ENCODE results near the gene TEPSIN.
"Not testable (repeated sequence)": the region's sequence is repeated elsewhere in the genome, so short reads cannot be mapped to it uniquely, and the experiment has no call there.

Gene TEPSIN

GRCh38 chr17:81234940-81235821, 3.7 kb downstream of the TEPSIN start:
- DNase-seq: no peak

DNA sequence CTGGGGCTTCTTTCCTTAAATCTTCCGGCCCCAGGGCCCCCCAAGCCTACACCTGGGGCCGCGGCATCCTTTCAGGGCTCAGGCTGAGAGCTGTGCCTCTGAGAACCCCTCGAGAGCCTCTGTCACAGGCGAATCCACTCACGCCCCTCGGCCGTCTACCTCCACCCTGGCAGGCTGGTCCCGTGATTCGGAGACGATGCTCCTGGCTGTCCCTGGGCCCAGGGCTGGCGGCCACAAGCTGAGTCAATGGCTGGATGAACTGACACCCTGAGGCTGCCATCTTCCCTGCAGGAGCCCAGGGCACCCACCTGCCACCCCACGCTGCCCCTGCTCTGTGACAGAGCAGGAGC, 4.4 kb downstream of the TEPSIN start:
- DNase-seq: no peak

DNA sequence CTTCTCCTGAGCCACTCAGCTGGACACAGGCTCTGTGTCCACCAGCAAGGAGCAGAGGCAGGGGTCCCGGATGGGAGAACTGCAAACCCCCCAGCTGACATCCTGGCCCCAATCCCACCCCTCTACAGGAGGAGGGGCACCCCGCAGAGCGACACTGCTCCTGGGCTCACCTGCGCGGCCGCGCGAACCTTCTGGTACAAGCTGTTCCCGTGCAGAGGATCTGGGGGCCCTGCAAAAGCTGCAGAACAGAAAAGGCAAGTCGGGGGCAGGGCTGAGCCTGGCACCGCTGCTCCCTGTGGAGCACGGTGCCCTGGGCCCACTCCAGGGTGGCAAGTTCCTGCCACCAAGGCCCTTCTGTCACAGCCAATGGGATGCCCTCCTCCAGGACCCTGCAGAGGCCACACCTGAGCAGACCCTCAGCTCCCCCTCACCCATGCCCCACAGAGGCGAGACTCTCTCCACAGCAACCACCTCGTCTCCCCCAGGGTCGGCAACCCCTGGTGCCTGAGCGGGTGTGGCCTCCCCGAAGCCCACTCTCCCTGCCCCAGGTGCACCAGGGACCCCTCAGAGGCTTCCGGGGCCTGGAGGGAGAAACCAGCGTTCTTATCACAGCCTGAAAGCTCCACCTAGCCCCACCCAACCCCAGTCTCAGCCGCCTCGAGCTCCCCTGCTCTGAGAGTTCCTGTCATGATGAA, 4.9 kb downstream of the TEPSIN start:
- no peak for DNase-seq

GRCh38 chr17:81233316-81233715, 5.5 kb downstream of the TEPSIN start:
- DNase-seq: no peak

- no peak for DNase-seq
Observed at GRCh38 chr17:81232616-81233241, 6.1 kb downstream of the TEPSIN start.

DNA sequence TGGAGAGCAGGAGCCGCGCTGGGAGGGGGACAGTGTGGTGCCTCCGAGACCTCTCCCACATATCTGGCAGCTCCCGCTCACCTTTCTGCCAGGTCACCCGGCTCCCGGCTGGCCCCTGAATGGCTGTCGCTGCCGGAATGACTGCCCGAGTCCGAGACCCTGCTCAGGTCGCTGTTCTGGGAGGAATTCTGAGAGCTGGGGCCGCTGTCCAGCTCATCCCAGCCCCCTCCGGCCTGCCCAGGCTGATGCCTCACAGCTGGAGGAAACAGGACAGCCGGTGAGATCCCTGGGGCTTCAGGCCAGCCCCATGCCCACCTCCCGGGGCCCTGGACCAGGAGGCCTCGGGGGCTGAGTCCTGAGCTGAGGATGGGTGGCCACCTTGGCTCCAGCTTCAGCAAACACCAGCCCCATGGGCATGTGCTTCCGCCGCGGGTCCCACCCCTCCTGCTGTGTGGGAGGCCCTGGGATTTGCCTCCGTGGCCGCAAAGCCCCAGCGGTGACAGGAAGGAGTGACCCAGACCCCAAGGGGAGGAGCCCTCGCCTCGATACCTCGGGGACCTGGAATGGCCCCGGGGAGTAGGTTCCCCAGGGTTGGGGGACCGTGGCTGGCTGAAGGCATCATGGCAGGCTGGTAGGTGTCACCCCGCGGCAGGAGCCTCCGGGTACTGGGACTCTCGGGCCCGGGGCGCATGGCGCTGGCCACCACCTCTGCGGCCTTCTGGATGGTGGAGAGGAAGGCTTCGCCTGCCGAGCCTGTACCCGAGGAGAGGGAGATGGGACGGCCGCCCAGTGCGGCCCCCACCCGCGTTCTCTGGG, 6.9 kb downstream of the TEPSIN start:
- DNase-seq: no peak

- no peak for DNase-seq
Observed at GRCh38 chr17:81231121-81231645, 7.7 kb downstream of the TEPSIN start.

- no peak for DNase-seq
Observed at GRCh38 chr17:81230043-81230820, 8.6 kb downstream of the TEPSIN start.

DNA sequence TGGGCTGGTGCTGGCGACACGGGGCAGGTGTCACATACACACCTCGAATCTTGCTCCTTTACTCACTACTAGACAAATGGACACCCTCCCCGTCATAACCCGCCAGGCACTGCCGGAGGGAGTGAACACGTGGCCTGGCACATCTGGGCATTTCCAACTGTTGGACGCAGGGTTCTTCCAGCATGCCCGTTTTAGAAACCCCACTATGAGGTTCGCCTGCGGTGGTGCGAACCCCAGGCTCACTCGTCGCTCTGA, 9.3 kb downstream of the TEPSIN start:
- DNase-seq: no peak

- DNase-seq: no peak
Observed at GRCh38 chr17:81228834-81229665, 9.8 kb downstream of the TEPSIN start.

DNA sequence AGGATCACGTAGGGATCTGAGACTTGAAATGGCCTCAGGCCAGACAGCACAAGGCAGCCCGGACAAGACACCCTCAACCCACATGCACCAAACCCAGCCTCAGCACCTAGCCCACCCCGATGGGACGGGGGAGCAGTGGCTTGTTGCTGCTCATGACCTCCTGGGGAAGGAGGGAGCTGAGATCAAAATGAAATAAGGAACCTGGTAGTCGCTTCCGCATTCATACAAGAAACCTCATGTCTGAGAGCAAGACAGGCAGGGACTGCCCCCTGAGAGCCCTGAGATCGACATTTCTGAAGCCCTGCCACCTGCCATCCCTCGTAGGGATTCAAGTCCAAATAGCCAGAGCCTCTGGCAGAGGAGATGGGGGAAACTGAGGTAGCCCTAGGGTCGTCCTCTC, 10.4 kb downstream of the TEPSIN start:
- no peak for DNase-seq

- not testable (repeated sequence) for DNase-seq
Observed at GRCh38 chr17:81227630-81228029, 11.2 kb downstream of the TEPSIN start.

DNA sequence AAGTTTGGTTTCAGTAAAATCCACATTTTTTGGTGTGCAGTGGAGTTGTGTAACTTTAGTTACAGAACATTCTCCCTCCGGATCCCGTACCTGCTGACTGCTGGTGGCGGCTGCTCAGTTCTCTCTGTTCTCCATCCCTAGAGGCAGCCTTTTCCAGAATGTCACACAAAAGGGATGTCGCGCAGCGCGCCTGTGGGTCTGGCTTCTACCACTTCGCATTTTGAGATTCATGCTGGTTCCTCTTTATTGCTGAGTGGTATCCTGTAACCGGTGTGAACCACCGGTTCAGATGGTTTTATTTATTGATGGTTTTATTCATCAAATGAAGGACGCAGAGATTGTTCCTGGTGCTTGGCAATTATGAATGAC, 15.1 kb downstream of the TEPSIN start:
- DNase-seq: no peak

DNA sequence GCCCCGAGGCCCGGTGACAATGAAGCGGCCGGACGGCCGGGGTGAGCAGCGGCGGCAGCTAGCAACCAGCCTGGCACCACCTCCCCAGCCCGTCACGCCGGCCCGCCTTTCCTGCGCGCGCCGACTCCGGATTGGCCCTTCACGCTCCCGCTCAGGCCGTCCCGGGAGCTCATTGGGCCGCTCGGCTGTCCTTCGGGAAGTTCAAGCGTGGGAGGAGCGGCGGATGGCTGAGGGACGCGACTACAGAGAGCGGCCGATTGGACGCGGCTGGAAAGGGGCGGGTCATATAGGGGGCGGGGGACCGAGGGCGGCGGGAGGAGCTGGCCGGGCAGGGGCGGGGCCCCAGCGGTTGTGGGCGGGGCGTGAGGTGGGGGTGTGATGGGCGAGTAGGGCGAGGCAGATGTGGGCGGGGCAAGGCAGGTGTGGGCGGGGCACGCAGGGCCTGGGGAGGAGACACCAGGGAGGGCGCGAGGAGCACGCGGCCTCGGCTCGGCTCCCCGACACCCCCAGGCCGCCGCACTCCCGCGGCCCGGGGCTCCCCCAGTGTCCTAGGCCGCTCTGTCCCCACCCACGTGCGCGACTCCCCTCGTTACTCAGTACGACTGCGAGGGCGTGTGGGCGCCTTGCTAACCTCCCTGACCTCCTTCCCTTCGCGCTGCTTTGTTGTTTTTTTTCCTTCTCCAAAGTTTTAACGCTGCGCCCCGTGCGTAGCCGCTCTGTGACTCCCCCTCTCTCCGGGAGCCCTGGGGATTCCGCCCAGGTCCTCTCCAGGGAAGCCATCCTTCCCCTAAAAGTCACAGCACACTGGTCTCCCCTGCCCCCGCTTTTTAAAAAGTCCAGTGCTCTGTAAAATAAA, 15.7 kb downstream of the TEPSIN start, which contains the start of gene CEP131:
TSS of gene CEP131 (minus strand) at position 60 of the 856 bp plus-strand sequence. CDS start 2,909 bp downstream, outside the sequence.
- DNase-seq: peak; percentile 100

DNA sequence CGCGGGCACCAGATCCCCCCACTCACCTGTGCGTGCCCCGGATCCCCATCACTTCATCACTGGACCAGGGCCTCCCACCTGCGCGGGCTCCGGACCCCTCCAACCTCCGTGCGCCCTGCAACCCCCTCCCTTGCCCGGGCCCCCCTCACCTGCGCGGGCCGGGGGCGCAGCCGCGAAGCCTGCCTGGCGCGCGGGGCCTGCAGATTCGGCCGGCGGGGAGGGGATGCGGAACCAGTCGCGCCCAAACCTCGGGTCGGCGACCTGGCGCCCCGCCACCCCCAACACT, 16.3 kb downstream of the TEPSIN start:
- no peak for DNase-seq

DNA sequence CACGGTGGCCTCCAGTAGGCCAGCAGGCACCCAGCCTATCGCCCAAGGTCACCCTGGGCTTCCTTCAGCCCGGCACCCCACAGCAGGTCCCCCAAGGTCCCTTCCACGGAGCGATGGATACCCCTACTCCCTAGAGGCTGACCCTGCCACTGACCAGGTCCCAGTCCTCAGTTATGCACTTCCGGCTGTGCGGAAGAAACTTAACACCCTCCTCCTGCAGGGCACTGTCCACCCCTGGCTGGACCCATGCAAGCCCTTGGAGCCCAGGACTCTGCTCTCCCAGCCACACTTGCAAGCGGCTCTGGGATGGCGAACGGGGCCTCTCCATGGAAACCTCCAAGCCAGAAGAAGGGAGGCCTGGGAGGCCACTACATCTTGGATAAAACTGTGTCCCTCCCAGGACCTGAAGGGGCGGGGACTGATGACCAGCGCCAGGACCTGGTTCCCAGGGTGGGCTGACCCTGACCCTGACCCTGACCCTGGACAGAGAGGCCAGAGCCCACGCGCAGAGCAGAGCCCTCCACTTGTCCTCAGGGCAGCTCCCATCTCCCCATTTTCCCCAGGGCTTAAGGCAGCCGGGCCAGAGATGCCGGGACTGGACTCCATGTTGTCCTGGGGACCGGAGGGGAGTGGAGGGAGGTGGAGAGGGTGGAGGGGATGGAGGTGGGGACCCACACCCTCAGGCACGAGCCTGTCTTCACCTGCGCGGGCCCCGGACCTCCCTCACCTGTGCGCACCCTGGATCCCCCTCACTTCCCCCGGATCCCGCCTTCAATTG, 16.8 kb downstream of the TEPSIN start:
- DNase-seq: no peak

DNA sequence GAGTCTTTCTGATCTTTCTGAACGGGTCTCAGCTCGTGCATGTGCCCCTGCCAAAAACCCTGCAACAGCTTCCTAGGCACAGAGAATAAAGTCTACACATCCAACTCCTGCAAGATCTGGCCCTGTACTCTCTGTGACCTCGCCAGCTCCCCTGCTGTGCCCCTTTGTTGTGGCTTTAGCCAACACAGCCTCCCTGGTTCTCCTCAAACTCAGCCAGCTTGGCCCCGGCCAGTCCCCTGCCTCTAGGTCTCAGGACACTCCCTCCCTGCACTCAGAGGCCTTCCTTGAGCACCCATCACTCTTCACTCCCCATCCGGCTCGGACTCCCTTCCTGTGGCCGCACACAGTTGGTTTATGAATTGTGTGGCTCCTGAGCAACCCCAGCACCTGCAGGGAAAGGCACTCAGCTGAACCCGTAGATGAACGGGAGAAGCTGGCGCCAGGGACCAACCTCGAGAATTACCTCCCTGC, 17.4 kb downstream of the TEPSIN start:
- DNase-seq: no peak

GRCh38 chr17:81219476-81220180, 19.2 kb downstream of the TEPSIN start:
- DNase-seq: no peak

DNA sequence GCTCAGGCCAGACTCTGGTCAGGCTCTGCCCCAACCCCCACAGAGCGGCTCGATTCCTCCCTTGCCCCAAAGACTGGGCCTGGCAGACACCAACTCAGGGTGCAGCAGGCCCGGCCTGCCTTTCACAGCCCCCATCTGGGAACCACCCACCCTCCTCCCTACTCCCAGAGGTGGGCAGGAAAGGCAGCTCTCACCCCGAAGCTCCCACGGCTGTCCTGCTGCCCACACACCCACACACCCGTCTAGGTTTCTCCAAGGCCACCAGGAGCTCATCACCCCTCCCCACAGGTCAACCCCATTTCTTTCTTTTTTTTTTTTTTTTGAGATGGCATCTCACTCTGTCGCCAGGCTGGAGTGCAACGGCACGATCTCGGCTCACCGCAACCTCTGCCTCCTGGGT, 19.9 kb downstream of the TEPSIN start:
- no peak for DNase-seq
